ENCODE data around the gene LAMC3. TPM values are rescaled to one million over a fixed set of nuclear protein-coding genes. Genes with fewer than 3 reads are reported as not detected.
"Not testable (repeated sequence)": the region's sequence is repeated elsewhere in the genome, so short reads cannot be mapped to it uniquely, and the experiment has no call there.

Gene LAMC3
- total RNA-seq, 1 donor: under 0.01 TPM

- no peak for DNase-seq (ENCODE audit: low read depth in 2 of 3, low spot score in 2 of 3)
Observed at GRCh38 chr9:130990306-130990977, 18.5 kb upstream of the LAMC3 start.

- DNase-seq (ENCODE audit: low read depth in 2 of 3, low spot score in 2 of 3): no peak
Observed at GRCh38 chr9:130990978-130991777, 17.8 kb upstream of the LAMC3 start.

DNA sequence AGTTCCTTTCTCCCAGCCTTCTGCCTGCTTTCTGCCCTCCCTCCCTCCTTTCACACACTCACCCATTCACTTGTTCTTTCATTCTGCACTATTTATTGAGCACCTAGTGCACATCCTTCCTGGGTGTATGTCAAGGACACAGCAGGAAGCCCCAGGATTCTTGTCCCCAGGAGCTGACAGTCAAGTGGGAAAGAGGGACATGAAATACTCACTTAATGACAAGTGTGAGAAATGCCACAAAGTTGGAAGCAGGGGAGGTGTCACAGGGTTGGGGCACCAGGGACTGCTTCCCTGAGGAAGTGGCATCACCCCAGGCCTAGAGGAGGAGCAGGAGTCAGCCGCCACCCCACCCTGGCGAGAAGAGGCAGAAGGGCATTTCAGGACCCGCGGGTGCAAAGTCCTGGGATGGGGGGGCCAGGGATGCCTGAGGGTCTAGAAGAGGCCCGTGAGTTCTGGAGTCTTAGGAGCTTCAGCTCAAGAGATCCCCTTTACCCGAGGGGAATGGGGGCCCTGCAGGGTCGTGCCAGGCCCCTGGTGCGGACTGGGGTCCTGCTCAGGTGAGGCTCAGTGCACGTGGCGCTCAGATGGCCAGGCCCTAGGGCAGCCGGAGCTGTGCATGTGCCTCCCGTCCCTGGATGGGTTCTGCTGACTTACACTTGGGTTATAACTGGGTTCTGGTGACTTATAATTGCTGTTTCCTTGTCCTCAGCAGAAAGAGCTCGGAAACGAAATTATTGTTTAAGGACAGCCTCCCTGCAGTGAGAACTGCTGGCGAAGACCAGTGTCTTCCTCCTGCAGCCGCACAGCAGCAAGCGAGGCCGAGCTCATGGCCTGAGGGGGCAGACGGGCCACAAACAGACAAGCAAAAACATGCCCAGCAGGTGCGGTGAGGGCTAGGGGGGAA, 16.9 kb upstream of the LAMC3 start:
- DNase-seq (ENCODE audit: low read depth in 2 of 3, low spot score in 2 of 3): no peak

DNA sequence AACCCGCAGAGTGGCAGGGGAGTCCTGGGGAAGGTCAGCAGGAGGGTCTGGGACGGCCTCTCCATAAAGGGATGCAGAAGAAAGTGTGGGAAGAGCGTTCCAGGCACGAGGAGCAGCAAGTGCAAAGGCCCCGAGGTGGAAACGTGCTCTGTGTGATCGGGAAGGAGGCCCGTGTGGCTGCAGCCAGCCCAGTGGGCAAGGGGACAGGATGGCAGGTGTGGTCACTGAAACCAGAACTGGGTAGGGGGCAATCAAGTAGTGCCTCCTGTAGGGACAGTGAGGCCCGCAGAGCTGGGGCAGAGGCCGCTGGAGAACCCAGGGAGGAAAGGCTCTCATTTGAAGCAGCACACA, 16.3 kb upstream of the LAMC3 start:
- DNase-seq (ENCODE audit: low read depth in 2 of 3, low spot score in 2 of 3): no peak

GRCh38 chr9:130993303-130994030, 15.5 kb upstream of the LAMC3 start:
- DNase-seq (ENCODE audit: low read depth in 2 of 3, low spot score in 2 of 3): no peak

DNA sequence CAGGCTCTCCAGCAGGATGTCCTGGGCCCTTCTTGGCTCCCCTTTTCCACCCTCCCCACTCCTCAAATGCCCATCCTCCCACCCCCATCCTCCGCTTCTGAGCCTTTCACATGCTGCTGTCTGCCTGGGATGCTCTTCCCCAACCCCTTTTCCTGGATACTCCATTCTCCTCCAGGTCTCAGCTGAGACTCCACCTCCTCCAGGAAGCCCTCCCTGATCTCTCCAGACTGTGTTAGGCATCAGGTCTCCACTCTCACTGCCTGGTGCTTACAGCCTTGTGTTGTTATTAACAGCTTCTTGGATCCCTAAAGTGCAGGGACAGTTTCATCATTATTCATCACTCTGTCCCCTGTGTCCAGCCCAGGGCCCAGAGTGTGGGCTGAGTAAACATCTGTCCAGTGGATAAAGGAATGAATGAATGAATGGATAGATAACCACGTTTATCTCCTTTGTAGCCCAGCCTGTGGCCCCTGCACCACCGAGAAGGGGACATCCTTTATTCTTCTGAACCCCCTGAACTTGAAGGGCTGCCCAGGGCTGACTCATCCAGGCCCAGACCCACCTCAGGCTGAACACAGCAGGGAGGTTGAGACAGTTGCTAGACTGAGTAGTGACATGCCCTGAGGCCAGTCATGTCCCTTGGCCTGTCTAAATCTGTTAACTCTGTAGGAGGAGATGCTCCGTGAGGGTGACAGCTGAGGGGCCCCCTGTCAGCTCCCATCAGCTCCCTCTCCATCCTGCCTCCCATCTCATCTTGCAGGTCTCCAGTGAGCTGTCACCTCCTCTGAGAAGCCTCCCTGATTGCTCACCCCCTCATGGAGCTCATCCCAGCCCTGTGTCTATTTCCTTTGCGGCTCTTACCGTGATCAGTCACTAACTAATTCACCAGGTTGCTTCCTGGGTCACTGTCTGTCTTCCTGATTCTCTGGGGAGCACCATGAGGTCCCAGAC, 14.6 kb upstream of the LAMC3 start:
- no peak for DNase-seq (ENCODE audit: low read depth in 2 of 3, low spot score in 2 of 3)

GRCh38 chr9:130995086-130996011, 13.6 kb upstream of the LAMC3 start:
- DNase-seq (ENCODE audit: low read depth in 2 of 3, low spot score in 2 of 3): peak in 2 of 3 donors; percentile 30 to 54

GRCh38 chr9:130996205-130996604, 12.8 kb upstream of the LAMC3 start:
- no peak for DNase-seq (ENCODE audit: low read depth in 2 of 3, low spot score in 2 of 3)

- no peak for DNase-seq (ENCODE audit: low read depth in 2 of 3, low spot score in 2 of 3)
Observed at GRCh38 chr9:130996676-130997394, 12.1 kb upstream of the LAMC3 start.

DNA sequence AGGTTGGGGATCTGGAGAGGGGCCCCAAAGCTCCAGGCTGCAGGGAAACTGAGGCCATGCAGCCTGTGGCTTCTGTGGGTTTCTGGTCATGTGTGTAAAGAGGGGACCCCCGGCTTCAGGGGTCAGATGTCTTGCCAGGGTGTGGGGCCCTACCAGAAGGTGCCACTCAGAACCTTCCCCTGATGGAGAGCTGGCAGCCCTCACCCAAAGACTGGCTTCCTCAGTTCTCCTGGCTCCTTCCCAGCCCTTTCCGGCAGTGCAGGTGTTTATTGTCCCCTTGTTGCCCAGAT, 11.6 kb upstream of the LAMC3 start:
- no peak for DNase-seq (ENCODE audit: low read depth in 2 of 3, low spot score in 2 of 3)

DNA sequence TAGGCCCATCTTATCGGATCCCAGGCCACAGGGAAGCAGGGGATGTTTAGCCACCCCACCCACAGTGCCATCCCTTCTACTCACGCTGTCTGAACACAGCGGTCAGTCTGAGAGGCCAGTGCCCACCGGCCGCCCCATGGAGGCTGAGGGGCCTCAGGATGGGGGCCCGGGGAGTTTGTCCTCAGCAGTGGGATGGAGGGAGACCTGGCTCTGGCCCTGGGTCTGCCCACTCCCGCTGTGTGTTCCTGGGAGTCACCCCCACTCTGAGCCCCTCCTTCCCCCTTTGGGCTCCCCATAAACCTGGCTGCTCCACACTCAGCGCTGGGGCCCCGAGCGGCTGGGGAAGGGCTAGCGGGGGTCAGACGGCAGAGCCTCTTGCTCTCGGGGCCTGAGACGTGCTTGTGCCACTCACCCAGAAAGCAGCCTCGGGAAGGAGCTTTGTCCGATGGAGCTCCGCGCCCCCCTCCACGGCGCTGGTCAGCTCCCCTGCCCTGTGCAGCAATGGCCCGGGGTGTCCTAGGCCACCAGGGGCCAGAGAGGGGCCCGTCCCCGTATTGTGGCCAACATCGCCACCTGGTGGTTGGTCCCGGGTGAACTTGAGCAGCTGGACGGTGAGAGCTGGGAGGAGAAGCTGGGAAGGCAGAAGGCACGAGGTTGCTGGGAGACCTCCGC, 10.9 kb upstream of the LAMC3 start:
- peak in 2 of 3 donors; percentile 65 to 76 for DNase-seq (ENCODE audit: low read depth in 2 of 3, low spot score in 2 of 3)

- DNase-seq (ENCODE audit: low read depth in 2 of 3, low spot score in 2 of 3): no peak
Observed at GRCh38 chr9:130998597-130999244, 10.3 kb upstream of the LAMC3 start.

DNA sequence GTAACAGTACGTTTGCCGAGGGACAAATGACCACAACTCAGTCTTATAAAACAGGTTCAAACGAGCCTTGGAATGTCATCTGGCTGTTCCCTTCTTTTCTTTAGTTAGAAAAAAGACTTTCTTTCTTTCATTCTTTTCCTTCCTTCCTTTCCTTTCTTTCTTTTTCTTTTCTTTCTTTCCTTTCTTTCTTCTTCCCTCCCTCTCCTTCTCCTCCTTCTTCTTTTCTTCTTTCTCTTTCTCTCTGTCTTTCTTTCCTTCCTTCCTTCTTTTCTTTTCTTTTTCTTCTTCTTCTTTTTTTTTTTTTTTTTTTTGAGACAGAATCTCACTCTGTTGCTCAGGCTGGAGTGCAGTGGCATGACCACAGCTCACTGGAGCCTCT, 9.7 kb upstream of the LAMC3 start:
- DNase-seq (ENCODE audit: low read depth in 2 of 3, low spot score in 2 of 3): no peak

GRCh38 chr9:131000526-131000925, 8.4 kb upstream of the LAMC3 start:
- not testable (repeated sequence) for DNase-seq (ENCODE audit: low read depth in 2 of 3, low spot score in 2 of 3)

GRCh38 chr9:131001021-131001420, 8.0 kb upstream of the LAMC3 start:
- DNase-seq (ENCODE audit: low read depth in 2 of 3, low spot score in 2 of 3): no peak

GRCh38 chr9:131001990-131002389, 7.0 kb upstream of the LAMC3 start:
- no peak for DNase-seq (ENCODE audit: low read depth in 2 of 3, low spot score in 2 of 3)

DNA sequence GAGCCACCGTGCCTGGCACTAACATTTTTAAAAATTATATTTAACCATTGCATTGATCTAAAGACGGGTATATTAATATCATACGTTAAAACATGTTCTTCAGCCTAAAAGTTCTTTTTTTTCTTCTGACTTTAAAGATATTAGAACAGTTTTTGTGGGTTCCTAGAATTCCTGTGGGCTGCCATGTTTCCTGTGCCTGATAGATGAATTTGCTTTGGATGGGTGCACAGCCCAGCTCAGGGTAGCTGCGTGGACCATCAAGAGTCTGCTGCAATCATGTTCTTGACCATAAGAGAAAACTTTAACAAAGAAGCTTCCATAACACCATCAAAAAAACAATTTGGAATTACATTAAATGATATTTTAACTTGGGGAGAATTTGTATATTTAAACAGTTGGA, 2.4 kb upstream of the LAMC3 start:
- DNase-seq (ENCODE audit: low read depth in 2 of 3, low spot score in 2 of 3): no peak
